ENCODE data around the gene CDK12.

DNA sequence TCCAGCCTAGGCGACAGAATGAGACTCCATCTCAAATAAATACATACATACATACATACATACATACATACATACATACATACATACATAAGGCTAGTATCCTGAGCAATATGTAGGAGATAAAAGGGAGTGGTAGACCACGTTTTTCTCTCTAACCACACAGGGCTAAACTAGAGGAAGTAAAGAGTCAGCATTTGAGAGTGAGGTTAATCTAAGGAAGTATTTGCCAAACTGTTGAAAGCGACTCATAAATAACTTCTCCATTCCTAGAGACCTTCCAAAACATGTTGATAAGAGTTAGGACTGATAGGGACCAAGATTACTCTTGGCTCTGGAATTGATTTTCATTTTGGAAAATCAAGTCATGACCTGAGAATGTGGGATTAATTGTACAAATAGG, 77.6 kb downstream of the CDK12 start:
- TF ChIP-seq EZH2 (IDR thresholded peaks at IDR 0.05) (no peak), POLR2AphosphoS5 (IDR thresholded peaks at IDR 0.05; ENCODE audit: low read depth, low read length) (no peak), POLR2A (IDR thresholded peaks at IDR 0.05; ENCODE audit: borderline replicate concordance, extremely low read depth, insufficient read depth, insufficient read length) (no peak), CEBPB (IDR thresholded peaks at IDR 0.05; ENCODE audit: low read depth) (no peak), SP1 (IDR thresholded peaks at IDR 0.05; ENCODE audit: low read depth) (no peak), ELF1 (IDR thresholded peaks at IDR 0.05; ENCODE audit: borderline replicate concordance, low read depth) (no peak), RAD21 (IDR thresholded peaks at IDR 0.05; ENCODE audit: low read depth) (no peak), EGR1 (IDR thresholded peaks at IDR 0.05; ENCODE audit: low read depth) (no peak), ZNF274 (IDR thresholded peaks at IDR 0.05; ENCODE audit: low read depth, low read length) (no peak), EZH2phosphoT487 (IDR thresholded peaks at IDR 0.05; ENCODE audit: borderline replicate concordance) (no peak), SIN3A (IDR thresholded peaks at IDR 0.05; ENCODE audit: low read depth) (no peak)
- TF ChIP-seq, protein P1, sequence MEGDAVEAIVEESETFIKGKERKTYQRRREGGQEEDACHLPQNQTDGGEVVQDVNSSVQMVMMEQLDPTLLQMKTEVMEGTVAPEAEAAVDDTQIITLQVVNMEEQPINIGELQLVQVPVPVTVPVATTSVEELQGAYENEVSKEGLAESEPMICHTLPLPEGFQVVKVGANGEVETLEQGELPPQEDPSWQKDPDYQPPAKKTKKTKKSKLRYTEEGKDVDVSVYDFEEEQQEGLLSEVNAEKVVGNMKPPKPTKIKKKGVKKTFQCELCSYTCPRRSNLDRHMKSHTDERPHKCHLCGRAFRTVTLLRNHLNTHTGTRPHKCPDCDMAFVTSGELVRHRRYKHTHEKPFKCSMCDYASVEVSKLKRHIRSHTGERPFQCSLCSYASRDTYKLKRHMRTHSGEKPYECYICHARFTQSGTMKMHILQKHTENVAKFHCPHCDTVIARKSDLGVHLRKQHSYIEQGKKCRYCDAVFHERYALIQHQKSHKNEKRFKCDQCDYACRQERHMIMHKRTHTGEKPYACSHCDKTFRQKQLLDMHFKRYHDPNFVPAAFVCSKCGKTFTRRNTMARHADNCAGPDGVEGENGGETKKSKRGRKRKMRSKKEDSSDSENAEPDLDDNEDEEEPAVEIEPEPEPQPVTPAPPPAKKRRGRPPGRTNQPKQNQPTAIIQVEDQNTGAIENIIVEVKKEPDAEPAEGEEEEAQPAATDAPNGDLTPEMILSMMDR (IDR thresholded peaks at IDR 0.05 in 2 of 3, conservative IDR thresholded peaks at IDR 0.05 in 1 of 3; ENCODE audit: borderline replicate concordance in 1 of 3, insufficient read depth in 1 of 3, low read depth in 2 of 3, low read length in 2 of 3) = no peak
- TF ChIP-seq, protein P2, sequence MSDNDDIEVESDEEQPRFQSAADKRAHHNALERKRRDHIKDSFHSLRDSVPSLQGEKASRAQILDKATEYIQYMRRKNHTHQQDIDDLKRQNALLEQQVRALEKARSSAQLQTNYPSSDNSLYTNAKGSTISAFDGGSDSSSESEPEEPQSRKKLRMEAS (IDR thresholded peaks at IDR 0.05) = no peak
- TF ChIP-seq, protein P3, sequence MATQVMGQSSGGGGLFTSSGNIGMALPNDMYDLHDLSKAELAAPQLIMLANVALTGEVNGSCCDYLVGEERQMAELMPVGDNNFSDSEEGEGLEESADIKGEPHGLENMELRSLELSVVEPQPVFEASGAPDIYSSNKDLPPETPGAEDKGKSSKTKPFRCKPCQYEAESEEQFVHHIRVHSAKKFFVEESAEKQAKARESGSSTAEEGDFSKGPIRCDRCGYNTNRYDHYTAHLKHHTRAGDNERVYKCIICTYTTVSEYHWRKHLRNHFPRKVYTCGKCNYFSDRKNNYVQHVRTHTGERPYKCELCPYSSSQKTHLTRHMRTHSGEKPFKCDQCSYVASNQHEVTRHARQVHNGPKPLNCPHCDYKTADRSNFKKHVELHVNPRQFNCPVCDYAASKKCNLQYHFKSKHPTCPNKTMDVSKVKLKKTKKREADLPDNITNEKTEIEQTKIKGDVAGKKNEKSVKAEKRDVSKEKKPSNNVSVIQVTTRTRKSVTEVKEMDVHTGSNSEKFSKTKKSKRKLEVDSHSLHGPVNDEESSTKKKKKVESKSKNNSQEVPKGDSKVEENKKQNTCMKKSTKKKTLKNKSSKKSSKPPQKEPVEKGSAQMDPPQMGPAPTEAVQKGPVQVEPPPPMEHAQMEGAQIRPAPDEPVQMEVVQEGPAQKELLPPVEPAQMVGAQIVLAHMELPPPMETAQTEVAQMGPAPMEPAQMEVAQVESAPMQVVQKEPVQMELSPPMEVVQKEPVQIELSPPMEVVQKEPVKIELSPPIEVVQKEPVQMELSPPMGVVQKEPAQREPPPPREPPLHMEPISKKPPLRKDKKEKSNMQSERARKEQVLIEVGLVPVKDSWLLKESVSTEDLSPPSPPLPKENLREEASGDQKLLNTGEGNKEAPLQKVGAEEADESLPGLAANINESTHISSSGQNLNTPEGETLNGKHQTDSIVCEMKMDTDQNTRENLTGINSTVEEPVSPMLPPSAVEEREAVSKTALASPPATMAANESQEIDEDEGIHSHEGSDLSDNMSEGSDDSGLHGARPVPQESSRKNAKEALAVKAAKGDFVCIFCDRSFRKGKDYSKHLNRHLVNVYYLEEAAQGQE (IDR thresholded peaks at IDR 0.05; ENCODE audit: low read depth) = no peak
